ENCODE data around the gene VOPP1.
"Not testable (repeated sequence)": the region's sequence is repeated elsewhere in the genome, so short reads cannot be mapped to it uniquely, and the experiment has no call there.

The VOPP1 gene

GRCh38 chr7:55486192-55486590 lies 86.1 kb downstream of the VOPP1 start:
- DNase-seq (ENCODE audit: low spot score), result no peak

- DNase-seq (ENCODE audit: low spot score), result no peak
Measured at GRCh38 chr7:55485501-55486191, 86.7 kb downstream of the VOPP1 start.

DNA sequence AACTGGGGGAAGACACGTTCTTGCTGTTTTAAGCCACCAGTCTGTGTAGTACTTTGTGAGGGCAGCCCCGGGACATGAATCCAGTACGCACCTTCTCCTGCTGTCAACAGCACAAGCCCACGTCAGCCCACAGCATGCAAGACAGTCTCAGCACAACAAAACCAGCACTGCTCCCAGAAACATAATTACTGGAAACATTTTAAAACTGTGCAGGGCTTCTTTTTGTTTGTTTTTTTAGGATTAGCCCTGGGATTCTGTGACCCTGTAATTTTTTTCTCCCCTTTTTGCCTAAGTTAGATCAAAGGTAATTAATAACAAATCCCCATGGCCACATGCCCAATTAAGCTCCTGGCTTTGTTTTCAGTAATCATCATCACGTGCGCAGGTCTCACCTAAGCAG lies 87.5 kb downstream of the VOPP1 start:
- no peak for DNase-seq (ENCODE audit: low spot score)

GRCh38 chr7:55484241-55484640 lies 88.1 kb downstream of the VOPP1 start:
- no peak for DNase-seq (ENCODE audit: low spot score)

GRCh38 chr7:55483046-55483445 lies 89.3 kb downstream of the VOPP1 start:
- DNase-seq (ENCODE audit: low spot score), result no peak

- no peak for DNase-seq (ENCODE audit: low spot score)
Measured at GRCh38 chr7:55481155-55481554, 91.1 kb downstream of the VOPP1 start.

DNA sequence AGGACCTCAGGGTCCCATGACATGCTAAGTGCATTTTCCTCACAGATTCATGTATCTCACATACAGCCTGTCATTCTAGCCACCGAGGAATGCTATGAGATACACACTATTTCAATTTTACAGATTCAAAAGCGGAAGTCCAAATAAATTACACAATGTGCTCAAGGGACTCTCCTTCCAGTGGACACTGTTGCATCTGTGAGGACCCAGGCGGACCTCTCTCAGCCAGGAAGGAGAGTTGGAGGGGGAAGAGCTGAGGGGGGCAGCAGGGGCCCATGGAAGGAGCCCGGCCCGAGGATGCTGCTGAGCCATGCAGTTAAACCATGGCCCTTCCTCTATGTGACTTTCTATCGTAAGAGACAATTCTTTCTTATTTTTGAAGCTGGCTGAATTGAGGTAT lies 93.6 kb downstream of the VOPP1 start:
- no peak for DNase-seq (ENCODE audit: low spot score)

GRCh38 chr7:55477781-55478374 lies 94.4 kb downstream of the VOPP1 start:
- no peak for DNase-seq (ENCODE audit: low spot score)

- DNase-seq (ENCODE audit: low spot score), result no peak
Measured at GRCh38 chr7:55476852-55477780, 95.2 kb downstream of the VOPP1 start.

DNA sequence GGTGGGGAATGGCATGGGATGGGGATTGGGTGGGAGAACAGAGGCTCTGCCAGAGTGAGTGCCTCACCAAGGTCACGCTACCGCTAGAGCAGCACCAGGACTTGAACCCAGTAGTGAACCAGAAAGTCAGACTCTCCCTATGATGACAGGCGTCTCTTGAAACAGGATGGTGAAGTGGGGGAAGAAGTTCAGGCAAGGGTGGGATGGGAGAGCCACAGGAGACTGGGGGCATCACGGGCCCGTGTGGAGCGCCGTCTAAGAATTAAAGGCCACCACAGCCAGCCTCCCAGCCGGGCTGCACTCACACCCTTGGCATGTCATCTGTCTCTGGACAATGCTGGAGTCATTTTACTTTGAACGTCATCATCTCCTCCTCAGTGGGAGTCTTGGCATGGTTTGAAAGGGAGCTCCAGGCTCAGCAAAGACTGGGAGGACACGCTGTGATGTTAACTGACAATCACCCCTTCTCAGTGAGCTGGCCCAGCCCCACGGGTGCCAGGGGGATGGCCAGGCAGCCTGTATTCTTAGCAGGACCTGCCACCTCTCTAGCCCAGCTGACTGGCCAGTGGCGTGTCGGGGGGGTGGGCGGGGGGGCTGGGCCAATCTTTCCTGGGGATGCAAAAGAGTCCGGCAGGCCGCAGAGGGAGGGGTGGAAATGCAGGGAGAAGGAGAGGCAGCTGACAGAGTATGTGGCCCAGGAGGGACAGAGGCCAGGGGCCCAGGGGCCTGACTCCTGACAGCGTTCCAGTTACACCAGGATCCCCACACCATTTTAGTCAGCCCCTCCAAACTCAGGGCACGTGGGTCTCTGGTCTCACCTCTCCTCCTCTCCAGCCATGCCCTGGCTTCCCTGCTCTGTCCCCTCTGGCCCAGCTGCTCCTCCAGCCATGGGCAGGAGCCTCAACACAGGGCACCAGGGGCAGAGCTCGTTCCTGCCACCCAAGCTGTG lies 96.2 kb downstream of the VOPP1 start:
- no peak for DNase-seq (ENCODE audit: low spot score)

GRCh38 chr7:55474944-55475854 lies 97.1 kb downstream of the VOPP1 start:
- no peak for DNase-seq (ENCODE audit: low spot score)

GRCh38 chr7:55473932-55474331 lies 98.4 kb downstream of the VOPP1 start:
- DNase-seq (ENCODE audit: low spot score), result no peak

DNA sequence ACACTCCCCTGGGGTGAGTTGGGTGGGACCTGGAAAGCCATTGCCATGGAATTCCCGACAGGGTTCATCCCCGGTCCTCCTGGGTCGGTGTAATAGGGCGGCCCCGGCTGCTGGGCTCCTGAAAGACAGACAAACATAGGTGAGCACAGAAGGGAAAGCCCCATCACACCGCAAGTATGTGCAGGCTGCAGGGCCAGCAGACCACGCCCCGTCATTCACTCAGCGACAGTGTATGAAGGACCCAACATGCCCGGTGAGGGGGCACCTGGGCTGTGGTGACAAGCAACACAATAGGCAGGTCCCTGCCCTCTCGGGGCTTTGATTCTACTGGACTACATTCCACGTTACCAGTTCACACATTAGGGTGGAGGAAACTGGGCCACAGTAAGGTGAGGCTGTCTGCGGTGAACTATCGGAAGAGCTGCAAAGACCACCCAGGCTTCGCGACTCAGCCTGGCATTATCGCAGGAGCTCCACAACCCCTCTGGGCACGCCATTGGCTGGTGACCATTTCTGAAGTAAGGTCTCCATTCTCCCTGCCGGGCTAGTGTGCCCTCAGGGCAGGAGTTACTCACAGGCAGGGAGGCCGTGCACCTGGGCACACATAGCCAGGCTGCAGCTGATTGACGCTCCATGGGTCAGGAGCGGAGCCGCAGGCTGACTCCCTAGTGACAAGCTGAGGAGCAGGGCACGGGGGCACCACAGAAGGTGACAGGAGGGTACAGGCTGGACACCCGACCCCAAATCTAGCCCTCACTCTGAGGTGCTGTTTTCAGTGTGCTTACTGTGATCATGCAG lies 99.2 kb downstream of the VOPP1 start:
- DNase-seq (ENCODE audit: low spot score), result no peak

DNA sequence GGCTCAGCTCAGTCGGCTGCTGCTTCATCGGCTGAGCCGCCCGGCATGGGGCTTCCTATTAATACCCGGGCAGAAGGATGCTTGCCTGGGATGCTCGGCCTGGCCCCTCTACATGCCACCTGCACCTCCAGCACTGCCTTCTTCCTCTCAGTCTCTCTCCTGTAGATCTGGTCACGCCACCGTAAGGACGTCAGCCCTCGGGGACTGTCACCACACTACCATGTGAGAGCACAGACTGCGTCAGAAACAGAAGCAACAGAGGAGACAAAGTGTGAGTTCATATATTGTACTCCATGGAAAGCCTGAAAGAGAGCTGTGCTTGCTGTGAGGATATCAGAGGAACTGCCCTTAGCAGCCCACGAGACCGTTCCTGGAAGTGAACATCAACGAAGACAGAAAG lies 99.9 kb downstream of the VOPP1 start:
- not testable (repeated sequence) for DNase-seq (ENCODE audit: low spot score)

GRCh38 chr7:55471594-55471993 lies 100.7 kb downstream of the VOPP1 start:
- not testable (repeated sequence) for DNase-seq (ENCODE audit: low spot score)

GRCh38 chr7:55470261-55470660 lies 102.0 kb downstream of the VOPP1 start:
- no peak for DNase-seq (ENCODE audit: low spot score)

DNA sequence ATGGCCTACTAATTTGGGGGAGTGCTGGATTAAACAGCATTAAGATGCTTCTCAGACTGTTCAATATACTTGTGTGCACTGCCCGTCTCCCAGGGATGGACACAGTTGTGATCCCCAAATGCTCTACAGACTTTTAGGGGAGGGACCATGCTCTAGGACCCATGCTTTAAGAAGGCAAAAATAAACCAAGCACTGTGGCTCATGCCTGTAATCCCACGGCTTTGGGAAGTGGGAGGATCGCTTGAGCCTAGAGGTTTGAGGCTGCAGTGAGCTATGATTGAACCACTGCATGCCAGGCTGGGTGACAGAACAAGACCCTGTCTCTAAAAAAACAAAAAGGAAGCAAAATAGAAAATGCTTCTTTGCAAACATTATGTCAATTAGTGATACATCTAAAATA lies 102.6 kb downstream of the VOPP1 start:
- DNase-seq (ENCODE audit: low spot score), result no peak

GRCh38 chr7:55469271-55469681 lies 103.0 kb downstream of the VOPP1 start:
- no peak for DNase-seq (ENCODE audit: low spot score)

- no peak for DNase-seq (ENCODE audit: low spot score)
Measured at GRCh38 chr7:55468495-55468894, 103.8 kb downstream of the VOPP1 start.

DNA sequence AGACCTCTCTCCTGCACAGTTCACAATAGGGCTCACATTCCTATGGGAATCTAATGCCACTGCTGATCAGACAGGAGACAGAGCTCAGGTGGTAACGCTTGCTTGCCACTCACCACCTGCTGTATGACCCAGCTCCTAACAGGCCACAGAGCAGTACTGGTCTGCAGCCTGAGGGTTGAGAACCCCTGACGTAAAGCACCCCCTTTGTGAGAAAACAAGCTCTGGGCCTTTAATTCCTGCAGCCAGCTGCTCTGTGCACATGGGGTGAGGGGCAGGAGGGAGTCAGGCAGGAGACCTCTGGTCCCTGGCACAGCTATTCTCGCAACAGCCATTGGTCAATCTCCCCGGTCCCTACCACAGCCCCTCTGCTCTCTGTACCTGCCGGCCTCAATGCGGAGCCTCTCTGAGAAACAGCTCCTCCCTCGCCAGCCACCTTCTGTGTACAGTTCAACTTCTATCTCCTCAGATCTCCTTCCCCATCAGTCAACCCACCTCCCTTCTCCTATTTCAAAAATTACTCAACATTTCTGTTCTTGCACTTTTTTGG lies 105.2 kb downstream of the VOPP1 start:
- no peak for DNase-seq (ENCODE audit: low spot score)
